H54 (cell line): ENCODE results near the gene FILIP1.

ENCODE experiments used
- DNase-seq: peaks from one replicate; pipeline ENCODE4 v3.0.0; 2011; ENCODE audit warnings: low spot score, mixed read lengths; ENCODE audit not compliant: insufficient read length
- FAIRE-seq: peaks from 3 replicates; lab custom pipeline; 2011; peaks lifted over from hg19 to GRCh38; lab: Jason Lieb, UNC
- POLR2A ChIP-seq: IDR thresholded peaks from 2 replicates; pipeline ENCODE4 v1.6.1; 2011; ENCODE audit warnings: low read depth, mild to moderate bottlenecking, low read length

Gene FILIP1

GRCh38 chr6:75430631-75431325 is 62.8 kb downstream of the FILIP1 start:
- DNase-seq = no peak
- FAIRE-seq = no peak
- no peak for TF ChIP-seq POLR2A

- TF ChIP-seq POLR2A = no peak
- DNase-seq (no peak), FAIRE-seq (no peak)
Observed at GRCh38 chr6:75429061-75429703, 64.4 kb downstream of the FILIP1 start.

- DNase-seq = no peak
- FAIRE-seq = no peak
Observed at GRCh38 chr6:75428204-75428603, 65.4 kb downstream of the FILIP1 start.

DNA sequence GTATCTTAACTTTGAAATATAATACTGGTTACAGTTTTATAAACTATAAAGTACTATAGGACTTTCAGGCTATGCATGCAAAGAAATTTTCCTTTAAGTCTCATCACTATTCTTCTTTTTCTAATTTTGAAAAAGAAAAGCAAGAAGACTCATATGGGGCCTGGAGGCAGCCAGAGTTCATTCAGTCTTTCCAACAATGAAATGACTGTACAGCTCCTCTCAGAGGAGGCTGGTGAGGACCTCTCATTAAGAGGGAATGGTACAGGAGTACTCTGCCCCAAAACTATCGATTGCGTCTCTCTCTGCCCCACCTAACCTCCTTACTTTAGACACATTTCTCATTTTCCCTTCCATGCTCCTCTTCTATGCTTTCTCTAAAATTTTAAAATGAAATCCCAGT is 66.3 kb downstream of the FILIP1 start:
- FAIRE-seq = no peak

More at GRCh38 chr6:75428204-75428603, 65.4 kb downstream of the FILIP1 start:
- TF ChIP-seq POLR2A = no peak

GRCh38 chr6:75424618-75425548 is 68.7 kb downstream of the FILIP1 start:
- DNase-seq (no peak), FAIRE-seq (no peak)
- no peak for TF ChIP-seq POLR2A

More for the DNA sequence above, 66.3 kb downstream of the FILIP1 start:
- no peak for DNase-seq
- TF ChIP-seq POLR2A = no peak

DNA sequence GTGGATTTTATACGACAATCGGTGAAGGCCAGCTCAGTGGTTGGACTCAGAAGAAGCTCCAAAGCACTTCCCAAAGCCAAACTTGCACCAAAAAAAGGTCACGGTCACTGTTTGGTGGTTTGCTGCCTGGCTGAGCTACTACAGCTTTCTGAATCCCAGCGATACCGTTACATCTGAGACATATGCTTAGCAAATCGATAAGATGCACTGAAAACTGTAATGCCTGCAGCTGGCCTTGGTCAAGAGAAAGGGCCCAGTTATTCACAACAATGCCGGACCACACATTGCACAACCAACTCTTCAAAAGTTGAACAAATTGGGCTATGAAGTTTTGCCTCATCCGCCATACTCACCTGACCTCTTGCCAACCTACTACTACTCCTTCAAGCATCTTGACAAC is 70.2 kb downstream of the FILIP1 start:
- TF ChIP-seq POLR2A = no peak
- no peak for DNase-seq
- FAIRE-seq = no peak

GRCh38 chr6:75422024-75422639 is 71.5 kb downstream of the FILIP1 start:
- DNase-seq = no peak
- no peak for FAIRE-seq
- no peak for TF ChIP-seq POLR2A

DNA sequence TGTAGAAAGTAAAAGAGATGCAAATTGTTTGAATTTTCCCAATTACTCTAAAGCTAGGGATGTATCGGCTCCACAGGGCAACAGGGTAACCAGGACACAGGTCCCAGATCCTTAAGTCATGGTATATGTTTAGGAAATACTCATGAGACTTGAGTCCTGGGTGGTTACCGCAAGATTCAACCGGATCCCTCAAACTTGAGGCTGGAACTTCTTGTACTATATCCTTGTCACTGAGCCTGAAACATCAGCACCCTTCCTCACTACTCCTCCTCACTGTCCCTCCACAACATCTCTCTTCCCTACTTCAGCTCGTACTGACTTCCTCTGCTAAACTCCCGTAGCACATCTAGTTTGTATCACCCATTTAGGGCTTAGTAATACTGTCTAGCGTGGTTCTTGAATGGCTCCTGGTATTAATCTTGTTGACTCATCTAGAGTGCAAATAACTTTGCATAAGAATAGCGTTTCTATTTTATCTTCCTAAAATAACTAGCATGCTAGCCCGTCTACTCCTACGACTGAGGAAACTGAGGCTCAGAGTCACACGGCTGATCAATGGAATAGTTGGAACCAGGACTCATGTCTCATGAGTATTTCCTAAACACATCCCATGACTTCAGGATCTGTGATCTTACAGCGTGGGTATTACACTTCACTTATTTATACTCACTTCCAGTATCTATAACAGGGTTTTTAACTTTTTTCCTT is 72.1 kb downstream of the FILIP1 start:
- no peak for DNase-seq
- FAIRE-seq = no peak
- no peak for TF ChIP-seq POLR2A

- no peak for TF ChIP-seq POLR2A
- FAIRE-seq = no peak
Observed at GRCh38 chr6:75419980-75420379, 73.6 kb downstream of the FILIP1 start.

DNA sequence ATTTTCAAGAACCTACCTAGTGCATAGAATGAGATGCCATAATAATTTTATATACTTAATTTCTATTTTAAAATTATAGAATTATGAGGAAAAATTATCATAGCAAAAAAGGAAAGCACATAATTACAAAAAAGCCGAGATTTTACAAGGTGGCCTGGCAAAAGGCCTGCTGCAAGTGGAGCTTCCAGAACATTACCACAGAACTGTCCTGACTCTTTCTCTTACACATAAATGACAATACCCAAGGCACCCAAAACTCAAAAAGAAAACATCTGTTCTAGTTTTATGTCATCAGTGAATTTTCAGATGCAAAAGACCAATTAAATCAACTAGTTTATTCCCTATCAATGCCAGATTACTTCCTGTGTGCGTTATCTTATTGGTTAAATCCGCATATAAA is 74.2 kb downstream of the FILIP1 start:
- DNase-seq (no peak), FAIRE-seq (no peak)
- TF ChIP-seq POLR2A = no peak

More at GRCh38 chr6:75419980-75420379, 73.6 kb downstream of the FILIP1 start:
- DNase-seq = no peak

- DNase-seq (no peak), FAIRE-seq (no peak)
- TF ChIP-seq POLR2A = no peak
Observed at GRCh38 chr6:75418233-75418632, 75.4 kb downstream of the FILIP1 start.

DNA sequence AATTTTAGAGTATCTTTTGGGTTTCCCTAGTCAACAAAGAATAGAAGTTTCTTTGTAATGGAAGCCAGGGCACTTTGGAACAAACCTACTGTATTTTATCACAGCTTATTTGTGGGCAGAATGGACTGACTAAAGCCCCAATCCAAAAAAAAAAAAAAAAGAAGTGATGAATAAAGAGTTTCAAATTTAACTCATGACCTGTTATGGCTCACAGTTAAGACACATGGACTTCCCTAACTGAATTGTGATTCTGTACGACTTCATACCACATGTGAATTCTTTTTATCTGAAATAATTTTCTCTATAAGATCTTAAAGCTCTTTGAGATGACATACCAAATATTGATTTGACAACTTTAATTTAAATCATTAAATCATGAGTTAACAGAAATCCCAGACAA is 77.2 kb downstream of the FILIP1 start:
- no peak for FAIRE-seq
- no peak for DNase-seq
- no peak for TF ChIP-seq POLR2A

- no peak for TF ChIP-seq POLR2A
- FAIRE-seq = no peak
- no peak for DNase-seq
Observed at GRCh38 chr6:75415804-75416203, 77.8 kb downstream of the FILIP1 start.
